Measurements from ENCODE around the gene HEXD.

DNA sequence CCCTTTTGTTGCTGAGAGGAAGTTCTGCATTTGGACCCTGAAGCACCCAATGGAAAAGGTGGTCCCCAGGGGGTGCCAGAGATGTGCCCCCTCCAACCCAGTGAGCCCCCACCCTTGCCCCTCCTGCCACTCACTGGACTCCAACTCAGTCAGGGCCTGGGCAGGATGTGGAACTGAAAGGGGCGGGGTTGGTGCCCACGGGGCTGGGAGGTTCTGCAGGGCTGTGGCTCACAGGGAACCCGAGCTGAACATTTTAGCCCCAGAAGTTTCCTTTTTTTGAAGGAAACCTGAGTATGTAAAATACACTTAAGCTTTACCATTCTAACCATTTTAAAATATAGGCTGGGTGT lies 16.0 kb downstream of the HEXD start:
- TF ChIP-seq, protein P1, sequence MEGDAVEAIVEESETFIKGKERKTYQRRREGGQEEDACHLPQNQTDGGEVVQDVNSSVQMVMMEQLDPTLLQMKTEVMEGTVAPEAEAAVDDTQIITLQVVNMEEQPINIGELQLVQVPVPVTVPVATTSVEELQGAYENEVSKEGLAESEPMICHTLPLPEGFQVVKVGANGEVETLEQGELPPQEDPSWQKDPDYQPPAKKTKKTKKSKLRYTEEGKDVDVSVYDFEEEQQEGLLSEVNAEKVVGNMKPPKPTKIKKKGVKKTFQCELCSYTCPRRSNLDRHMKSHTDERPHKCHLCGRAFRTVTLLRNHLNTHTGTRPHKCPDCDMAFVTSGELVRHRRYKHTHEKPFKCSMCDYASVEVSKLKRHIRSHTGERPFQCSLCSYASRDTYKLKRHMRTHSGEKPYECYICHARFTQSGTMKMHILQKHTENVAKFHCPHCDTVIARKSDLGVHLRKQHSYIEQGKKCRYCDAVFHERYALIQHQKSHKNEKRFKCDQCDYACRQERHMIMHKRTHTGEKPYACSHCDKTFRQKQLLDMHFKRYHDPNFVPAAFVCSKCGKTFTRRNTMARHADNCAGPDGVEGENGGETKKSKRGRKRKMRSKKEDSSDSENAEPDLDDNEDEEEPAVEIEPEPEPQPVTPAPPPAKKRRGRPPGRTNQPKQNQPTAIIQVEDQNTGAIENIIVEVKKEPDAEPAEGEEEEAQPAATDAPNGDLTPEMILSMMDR (IDR thresholded peaks at IDR 0.05), result no peak
- TF ChIP-seq POLR2A (IDR thresholded peaks at IDR 0.05), result no peak
